ENCODE data around the gene COL5A3.

The COL5A3 gene

GRCh38 chr19:10020851-10021250 is 10.5 kb upstream of the COL5A3 start:
- TF ChIP-seq CTCF (conservative IDR thresholded peaks at IDR 0.05): no peak

GRCh38 chr19:10019246-10019645 is 8.9 kb upstream of the COL5A3 start:
- H3K27ac ChIP-seq: no peak overlapping the region
- no peak for TF ChIP-seq CTCF (conservative IDR thresholded peaks at IDR 0.05)

More at GRCh38 chr19:10020851-10021250, 10.5 kb upstream of the COL5A3 start:
- H3K27ac ChIP-seq: no peak overlapping the region

GRCh38 chr19:10018786-10019185 is 8.5 kb upstream of the COL5A3 start:
- no peak for TF ChIP-seq CTCF (conservative IDR thresholded peaks at IDR 0.05)
- H3K27ac ChIP-seq: no peak overlapping the region

- TF ChIP-seq CTCF (conservative IDR thresholded peaks at IDR 0.05): no peak
- no peak overlapping the region for H3K27ac ChIP-seq
These were observed 8.0 kb upstream of the COL5A3 start for GRCh38 chr19:10018263-10018662.

GRCh38 chr19:10013834-10014618 is 3.7 kb upstream of the COL5A3 start:
- no peak for TF ChIP-seq CTCF (conservative IDR thresholded peaks at IDR 0.05)
- H3K27ac ChIP-seq: no peak overlapping the region

- no peak for TF ChIP-seq CTCF (conservative IDR thresholded peaks at IDR 0.05)
- no peak within 1 kb of the TSS for H3K27ac ChIP-seq
These were observed 3.0 kb upstream of the COL5A3 start, which contains the start of gene RDH8 for GRCh38 chr19:10013316-10013715. Gene RDH8, plus strand, starts transcription at chr19:10013483. Its CDS starts 15 bp downstream, at chr19:10013498.

- no peak overlapping the region for H3K27ac ChIP-seq
- TF ChIP-seq CTCF (conservative IDR thresholded peaks at IDR 0.05): no peak
These were observed 1.7 kb upstream of the COL5A3 start for GRCh38 chr19:10011974-10012373.
